HCT116 (cell line): ENCODE measurements around the gene CUEDC1. TPM values are rescaled to one million over a fixed set of nuclear protein-coding genes. Genes with fewer than 3 reads are reported as not detected.

ENCODE experiments used
- ATAC-seq: fragments of 200-7000 bp; cut with Tn5 transposase; 2 replicates; pipeline ENCODE4 v1.9.1; 2020; ENCODE audit warnings: mild to moderate bottlenecking, moderate library complexity
- BruUV-seq: library from RNA; stranded (reverse); fragments of 400-500 nt; replicated peaks from 2 replicates; lab custom pipeline; 2021; lab: Mats Ljungman, UMichigan
- CTCF ChIA-PET: fragments of 300-600 bp; sonication (Branson Sonifier 250); formaldehyde crosslinking; loops from one replicate; lab custom pipeline; 2021; ENCODE audit warnings: antibody characterized with exemption; lab: Charles Lee
- POLR2A ChIA-PET: fragments of 300-600, 350-600 bp; sonication (Branson Sonifier 250); formaldehyde crosslinking; loops from one replicate; lab custom pipeline; 2021; ENCODE audit warnings: antibody characterized with exemption; lab: Charles Lee
- RAD21 ChIA-PET, 2 experiments: fragments of 300-600 bp; sonication (Branson Sonifier 250); formaldehyde crosslinking; loops; one replicate each; lab custom pipeline; 2023; ENCODE audit warnings: low total read pairs in 2 of 2; ENCODE audit not compliant: uncharacterized antibody in 2 of 2, unreplicated experiment in 2 of 2, low non-redundant PET in 1 of 2; lab: Charles Lee
- DNase-seq: peaks from one replicate; pipeline ENCODE4 v3.0.0-alpha.2; 2010; ENCODE audit warnings: low read depth, low spot score
- H2AFZ ChIP-seq: fragments of 200-600 bp; shearing (Covaris generic), sonication (generic); 2 replicates; pipeline ENCODE4 v1.6.1; 2017; ENCODE audit warnings: low read depth, mixed run types, mixed read lengths, antibody characterized with exemption, low read length; ENCODE audit not compliant: poor library complexity, severe bottlenecking
- H3K27ac ChIP-seq: 2 replicates; pipeline ENCODE4 v1.5.1; 2012; ENCODE audit warnings: low read depth, low read length
- H3K27me3 ChIP-seq: fragments of 200-600 bp; sonication (generic); 2 replicates; pipeline ENCODE4 v1.6.1; 2016; ENCODE audit warnings: mixed run types, low read length, mixed read lengths; ENCODE audit not compliant: insufficient read depth
- H3K36me3 ChIP-seq, 2 experiments: fragments of 200-500 bp in 1 of 2; fragments of 200-600 bp in 1 of 2; sonication (Bioruptor generic) in 1 of 2; sonication (generic) in 1 of 2; 2 replicates each; pipeline versions ENCODE4 v1.5.1 to v1.6.1; 2014 to 2016; ENCODE audit warnings: low read length in 2 of 2, inconsistent platforms in 1 of 2, mixed read lengths in 1 of 2, mixed run types in 1 of 2; ENCODE audit not compliant: insufficient read depth in 2 of 2, control insufficient read depth in 1 of 2
- H3K4me1 ChIP-seq, 2 experiments: fragments of 200-600 bp in 1 of 2; sonication (generic) in 1 of 2; 2 replicates each; pipeline versions ENCODE4 v1.5.1 to v1.6.1; 2012 to 2017; ENCODE audit warnings: low read length in 2 of 2, inconsistent platforms in 1 of 2, mild to moderate bottlenecking in 1 of 2, mixed read lengths in 1 of 2, mixed run types in 1 of 2, moderate library complexity in 1 of 2; ENCODE audit not compliant: insufficient read depth in 2 of 2, control insufficient read depth in 1 of 2
- H3K4me2 ChIP-seq: fragments of 200-600 bp; sonication (generic); 2 replicates; pipeline ENCODE4 v1.6.1; 2017; ENCODE audit warnings: mixed run types, low read length, mixed read lengths
- H3K4me3 ChIP-seq, 2 experiments: fragments of 200-600 bp in 1 of 2; sonication (generic) in 1 of 2; replicated peaks in 1 of 2; 2 replicates each; pipeline ENCODE4 v1.5.1; 2011 to 2016; ENCODE audit warnings: low read length in 2 of 2, control low read depth in 1 of 2, low read depth in 1 of 2, mild to moderate bottlenecking in 1 of 2, mixed read lengths in 1 of 2, mixed run types in 1 of 2
- H3K79me2 ChIP-seq: fragments of 200-600 bp; sonication (generic); 2 replicates; pipeline ENCODE4 v1.6.1; 2017; ENCODE audit warnings: mild to moderate bottlenecking, mixed run types, low read length, moderate library complexity, mixed read lengths; ENCODE audit not compliant: insufficient read depth
- H3K9ac ChIP-seq: fragments of 200-600 bp; sonication (generic); 2 replicates; pipeline ENCODE4 v1.6.1; 2016; ENCODE audit warnings: low read length, mixed read lengths
- H3K9me2 ChIP-seq: fragments of 200-600 bp; sonication (generic), shearing (Covaris generic); 2 replicates; pipeline ENCODE4 v1.6.1; 2017; ENCODE audit warnings: mixed run types, mild to moderate bottlenecking, moderate library complexity; ENCODE audit not compliant: insufficient read depth
- H3K9me3 ChIP-seq, 2 experiments: fragments of 200-500 bp in 1 of 2; fragments of 200-600 bp in 1 of 2; sonication (Bioruptor generic) in 1 of 2; sonication (generic) in 1 of 2; 2 replicates each; pipeline ENCODE4 v1.6.1; 2014 to 2017; ENCODE audit warnings: low read length in 2 of 2, mixed read lengths in 2 of 2, inconsistent platforms in 1 of 2, low read depth in 1 of 2, mild to moderate bottlenecking in 1 of 2, mixed run types in 1 of 2, moderate library complexity in 1 of 2; ENCODE audit not compliant: control insufficient read depth in 1 of 2, insufficient read depth in 1 of 2
- H4K20me1 ChIP-seq: fragments of 200-600 bp; sonication (generic), shearing (Covaris generic); 2 replicates; pipeline ENCODE4 v1.6.1; 2017; ENCODE audit warnings: mixed run types, mild to moderate bottlenecking, moderate library complexity; ENCODE audit not compliant: insufficient read depth
- CEBPB ChIP-seq: IDR thresholded peaks from 2 replicates; pipeline ENCODE4 v1.6.1; 2012; ENCODE audit warnings: low read depth
- ELF1 ChIP-seq: IDR thresholded peaks from 2 replicates; pipeline ENCODE4 v1.6.1; 2012; ENCODE audit warnings: low read depth, borderline replicate concordance
- EZH2 ChIP-seq: fragments of 200-600 bp; sonication (generic); IDR thresholded peaks from 2 replicates; pipeline ENCODE4 v1.6.1; 2017; ENCODE audit warnings: antibody characterized with exemption, mixed run types
- EZH2phosphoT487 ChIP-seq: fragments of 200-600 bp; IDR thresholded peaks from 2 replicates; pipeline ENCODE4 v1.6.1; 2018; ENCODE audit warnings: antibody characterized with exemption, borderline replicate concordance
- FOSL1 ChIP-seq: IDR thresholded peaks from 2 replicates; pipeline ENCODE4 v1.6.1; 2012; ENCODE audit warnings: low read depth
- JUND ChIP-seq: IDR thresholded peaks from 2 replicates; pipeline ENCODE4 v1.6.1; 2012
- POLR2A ChIP-seq: IDR thresholded peaks from 2 replicates; pipeline ENCODE4 v1.7.0; 2011; ENCODE audit warnings: borderline replicate concordance; ENCODE audit not compliant: insufficient read depth, insufficient read length; ENCODE audit errors: extremely low read depth
- POLR2AphosphoS5 ChIP-seq: IDR thresholded peaks from 2 replicates; pipeline ENCODE4 v1.6.1; 2011; ENCODE audit warnings: mild to moderate bottlenecking, low read depth, low read length, moderate library complexity
- SIN3A ChIP-seq: IDR thresholded peaks from 2 replicates; pipeline ENCODE4 v1.6.1; 2012; ENCODE audit warnings: low read depth
- TCF7L2 ChIP-seq: IDR thresholded peaks from 2 replicates; pipeline ENCODE4 v1.7.0; 2011; ENCODE audit warnings: borderline replicate concordance, inconsistent platforms; ENCODE audit not compliant: insufficient read depth, insufficient read length; ENCODE audit errors: extremely low read depth
- ZFX ChIP-seq: fragments of 450-650 bp; IDR thresholded peaks from 2 replicates; pipeline ENCODE4 v1.6.1; 2017
- intact Hi-C: fragments of 100-400 bp; cut with micrococcal nuclease; formaldehyde crosslinking; loops from 2 replicates; pipeline ENCODE4 v1.10.0; 2022
- total RNA-seq: library from RNA; stranded (reverse); gene quantifications from one replicate; pipeline ENCODE4 v1.2.1, GENCODE V29; 2021; ENCODE audit not compliant: unreplicated experiment
- TF ChIP-seq, protein P1 (sequence below): IDR thresholded peaks from 2 replicates; pipeline ENCODE4 v1.6.1; 2011; ENCODE audit warnings: mild to moderate bottlenecking, low read length, moderate library complexity; ENCODE audit not compliant: insufficient replicate concordance; ENCODE audit errors: extremely low read depth
- TF ChIP-seq, protein P2 (sequence below): IDR thresholded peaks from 2 replicates; pipeline ENCODE4 v1.6.1; 2012

CUEDC1 gene
- total RNA-seq, 1 experiment from 2014 or later = 60.2 TPM

DNA sequence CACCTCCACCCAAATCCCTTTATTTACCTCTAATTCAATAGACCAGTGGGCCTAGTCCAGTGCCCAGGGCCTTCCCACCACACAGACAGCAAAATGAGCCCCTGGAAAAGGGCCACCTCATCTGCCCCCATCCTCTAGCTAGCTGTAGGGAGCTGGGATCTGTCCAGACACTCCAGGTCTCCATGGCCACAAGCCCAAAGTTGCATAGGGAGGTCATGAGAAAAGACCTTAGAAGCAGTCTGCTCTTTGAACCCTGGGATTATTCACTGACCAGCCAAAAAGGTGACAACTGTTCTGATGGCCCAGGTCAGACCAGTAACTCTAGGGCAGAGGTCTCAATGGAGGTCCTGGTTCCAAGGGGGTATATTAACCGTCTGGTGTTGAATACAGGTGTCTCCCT is 2.0 kb downstream of the CUEDC1 start:
- no peaks in the 10 kb centered on the region for H3K27me3 ChIP-seq
- H3K4me1 ChIP-seq = peaks cover 73 to 88% of the 10 kb centered on the region in 2 experiments

GRCh38 chr17:57949649-57950048 is 5.6 kb downstream of the CUEDC1 start:
- Histone ChIP-seq H3K4me3 (peak overlapping the region in 1 of 2 experiments; percentile 45; a peak in 2 of 4 replicates), H3K9me2 (no peaks in the 10 kb centered on the region), H3K27ac (peak overlapping the region; percentile 97), H2AFZ (no peak overlapping the region), H3K4me2 (peak overlapping the region; percentile 74), H3K79me2 (peaks cover 86% of the 10 kb centered on the region), H3K4me1 (peaks cover 90 to 98% of the 10 kb centered on the region in 2 experiments), H3K9me3 (no peaks in the 10 kb centered on the region), H3K9ac (peak overlapping the region; percentile 63), H3K36me3 (peaks cover 0 to 5% of the 10 kb centered on the region in 2 experiments; a peak in 1 of 4 replicates), H4K20me1 (no peaks in the 10 kb centered on the region), H3K27me3 (no peaks in the 10 kb centered on the region)
- ChIA-PET RAD21 (interaction anchor here (1.5 to 2.0 kb wide), 3 partner anchors 39 to 89 kb away, joined by 3 to 18 read pairs (median 12); partner anchors contain the start of gene VEZF1 (in 1 of the 2)), CTCF (interaction anchor here (0.8 to 2.0 kb wide), 2 partner anchors 52 to 57 kb away, joined by 3 to 6 read pairs; no protein-coding TSS in a partner anchor), POLR2A (interaction anchor here (0.7 to 3.1 kb wide), 13 partner anchors 9 to 209 kb away, joined by 3 to 10 read pairs (median 5); partner anchors contain the start of gene SRSF1)
- intact Hi-C loops = loop anchor here (2.0 to 5.0 kb wide), 3 partner anchors 37 to 81 kb away; no protein-coding TSS in a partner anchor
- no TSS peak for BruUV-seq
- ATAC-seq (no peak), DNase-seq (no peak)
- TF ChIP-seq ELF1 (no peak), JUND (no peak), FOSL1 (no peak), CEBPB (no peak), ZFX (no peak), POLR2A (no peak), EZH2 (no peak), SIN3A (no peak), EZH2phosphoT487 (no peak), POLR2AphosphoS5 (no peak), TCF7L2 (no peak)
- TF ChIP-seq, protein P1, sequence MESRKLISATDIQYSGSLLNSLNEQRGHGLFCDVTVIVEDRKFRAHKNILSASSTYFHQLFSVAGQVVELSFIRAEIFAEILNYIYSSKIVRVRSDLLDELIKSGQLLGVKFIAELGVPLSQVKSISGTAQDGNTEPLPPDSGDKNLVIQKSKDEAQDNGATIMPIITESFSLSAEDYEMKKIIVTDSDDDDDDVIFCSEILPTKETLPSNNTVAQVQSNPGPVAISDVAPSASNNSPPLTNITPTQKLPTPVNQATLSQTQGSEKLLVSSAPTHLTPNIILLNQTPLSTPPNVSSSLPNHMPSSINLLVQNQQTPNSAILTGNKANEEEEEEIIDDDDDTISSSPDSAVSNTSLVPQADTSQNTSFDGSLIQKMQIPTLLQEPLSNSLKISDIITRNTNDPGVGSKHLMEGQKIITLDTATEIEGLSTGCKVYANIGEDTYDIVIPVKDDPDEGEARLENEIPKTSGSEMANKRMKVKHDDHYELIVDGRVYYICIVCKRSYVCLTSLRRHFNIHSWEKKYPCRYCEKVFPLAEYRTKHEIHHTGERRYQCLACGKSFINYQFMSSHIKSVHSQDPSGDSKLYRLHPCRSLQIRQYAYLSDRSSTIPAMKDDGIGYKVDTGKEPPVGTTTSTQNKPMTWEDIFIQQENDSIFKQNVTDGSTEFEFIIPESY = no peak
- TF ChIP-seq, protein P2, sequence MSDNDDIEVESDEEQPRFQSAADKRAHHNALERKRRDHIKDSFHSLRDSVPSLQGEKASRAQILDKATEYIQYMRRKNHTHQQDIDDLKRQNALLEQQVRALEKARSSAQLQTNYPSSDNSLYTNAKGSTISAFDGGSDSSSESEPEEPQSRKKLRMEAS = no peak

More for the DNA sequence above, 2.0 kb downstream of the CUEDC1 start:
- H3K9ac ChIP-seq = peak overlapping the region; percentile 86
- peak overlapping the region; percentile 75 for H3K4me3 ChIP-seq
- peaks cover 51% of the 10 kb centered on the region for H3K79me2 ChIP-seq
- DNase-seq = no peak
- H3K36me3 ChIP-seq = peaks cover 0 to 5% of the 10 kb centered on the region in 2 experiments; a peak in 1 of 4 replicates
- ATAC-seq = no peak
- no TSS peak for BruUV-seq
- no peaks in the 10 kb centered on the region for H3K9me2 ChIP-seq
- no peak overlapping the region for H2AFZ ChIP-seq
- RAD21 ChIA-PET = interaction anchor here in 1 of 2 experiments (1.8 kb wide), 1 partner anchor 92 kb away, joined by 4 read pairs; no protein-coding TSS in a partner anchor
- CTCF ChIA-PET = interaction anchor here (1.3 to 3.9 kb wide), 6 partner anchors 9 to 92 kb away, joined by 4 to 14 read pairs (median 8); no protein-coding TSS in a partner anchor
- TF ChIP-seq, protein P1 = no peak
- 0 out of 2 replicates have a peak, but pooled peaks have one; percentile 6 for TF ChIP-seq ZFX
- POLR2A ChIA-PET = interaction anchor here (0.9 to 2.8 kb wide), 19 partner anchors 9 to 131 kb away, joined by 3 to 16 read pairs (median 5); partner anchors contain the start of genes DYNLL2, MRPS23, SRSF1 and VEZF1
- H3K4me2 ChIP-seq = peak overlapping the region; percentile 85
- intact Hi-C loops = loop anchor here (2.0 to 5.0 kb wide), 2 partner anchors 56 to 94 kb away; no protein-coding TSS in a partner anchor
- H3K27ac ChIP-seq = peak overlapping the region; percentile 97
- no peaks in the 10 kb centered on the region for H3K9me3 ChIP-seq
- no peaks in the 10 kb centered on the region for H4K20me1 ChIP-seq
